Stimulated activated CD4-positive, alpha-beta T cell treated with anti-CD3 and anti-CD28 coated beads, TNF-alpha, amount 100 ng/mL, for 24 hours (primary cell): ENCODE measurements around the gene AGPAT3.

Experiments
- DNase-seq, 3 experiments: peaks; one replicate each; pipeline ENCODE4 v3.0.0-alpha.2; 2020; ENCODE audit warnings: low read depth in 3 of 3

The AGPAT3 gene

DNA sequence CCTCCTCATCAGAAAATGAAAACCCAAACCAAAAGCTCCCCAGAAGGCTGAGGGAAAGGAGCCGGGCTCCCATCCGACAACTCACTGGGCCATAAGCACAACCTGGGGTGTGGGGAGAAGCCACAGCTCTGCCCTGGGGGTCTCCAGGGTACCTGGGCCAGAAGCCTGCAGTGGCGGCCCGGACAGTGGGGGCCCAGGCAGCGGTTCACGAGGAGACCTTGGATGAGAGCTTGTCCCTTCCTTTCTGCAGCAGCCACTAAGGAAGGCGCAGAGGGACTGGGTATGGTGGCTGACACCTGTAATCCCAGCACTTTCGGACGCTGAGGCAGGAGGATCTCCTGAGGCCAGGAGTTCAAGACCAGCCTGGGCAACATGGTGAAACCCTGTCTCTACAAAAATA lies 129.6 kb downstream of the AGPAT3 start:
- DNase-seq = no peak

DNA sequence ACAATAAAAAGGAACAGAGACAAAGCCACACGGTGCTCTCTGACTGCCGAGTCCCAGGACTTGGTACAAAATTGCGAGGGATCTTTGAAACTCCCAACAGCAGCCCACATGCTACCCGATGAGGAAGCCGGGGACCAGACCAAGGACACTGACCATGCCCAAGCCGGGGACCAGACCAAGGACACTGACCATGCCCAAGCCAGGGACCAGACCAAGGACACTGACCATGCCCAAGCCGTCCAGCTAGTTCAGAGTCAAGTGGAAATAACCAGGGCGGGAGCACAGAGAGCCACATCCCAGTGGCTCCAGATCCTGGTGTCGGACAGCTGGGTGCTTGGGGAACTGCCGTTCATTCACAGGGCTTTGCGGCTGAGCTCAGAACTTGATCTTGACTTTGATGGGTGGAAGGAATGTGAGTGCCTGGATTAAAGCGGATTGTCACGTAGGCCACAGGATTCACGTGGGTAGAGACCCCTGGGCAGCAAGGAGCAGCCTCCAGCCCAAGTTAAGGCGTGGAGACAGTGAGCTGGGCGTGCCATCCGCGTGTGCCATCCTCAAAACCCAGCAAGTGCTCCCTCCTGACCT lies 130.6 kb downstream of the AGPAT3 start:
- DNase-seq = no peak

DNA sequence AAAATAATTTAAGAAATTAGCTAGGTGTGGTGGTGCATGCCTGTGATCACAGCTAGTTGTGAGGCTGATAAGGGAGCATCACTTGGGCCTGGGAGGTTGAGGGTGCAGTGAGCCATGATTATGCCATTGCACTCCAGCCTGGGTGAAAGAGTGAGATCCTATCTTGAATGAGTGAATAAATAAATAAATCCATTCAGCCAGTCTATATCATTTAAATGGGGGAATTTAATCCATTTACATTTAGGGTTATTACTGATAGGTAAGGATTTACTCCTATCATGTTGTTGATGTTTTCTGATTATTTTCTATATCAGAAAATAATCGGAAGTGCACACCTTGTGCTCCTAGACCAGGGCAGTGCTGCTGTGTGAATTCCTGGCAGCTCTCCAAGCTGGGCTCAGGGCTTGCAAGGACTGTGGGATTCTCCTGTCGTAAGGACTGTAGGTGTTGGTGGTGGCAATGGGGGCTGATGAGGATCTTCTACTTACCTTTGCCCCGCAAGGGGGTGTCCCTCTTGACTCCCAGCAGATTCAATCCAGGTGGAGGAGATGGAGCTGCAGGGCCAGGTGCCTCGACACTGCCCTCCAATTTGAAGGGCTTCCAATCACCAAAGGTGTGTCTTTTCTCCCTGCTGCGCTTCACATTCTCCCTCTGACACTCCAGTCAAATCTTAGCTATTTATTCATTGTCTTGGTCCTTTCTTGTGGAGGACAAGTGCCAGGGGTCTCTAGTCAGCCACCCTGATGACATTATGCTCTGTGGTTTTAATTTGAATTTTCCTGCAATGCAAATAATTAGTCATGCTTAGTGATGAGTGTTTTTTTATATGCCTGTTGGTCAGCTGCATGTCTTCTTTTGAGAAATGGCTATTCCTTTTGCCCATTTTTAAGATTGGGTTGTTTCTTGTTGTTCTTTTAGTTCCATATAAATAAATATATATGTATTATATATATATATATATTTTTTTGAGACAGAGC lies 133.0 kb downstream of the AGPAT3 start:
- no peak for DNase-seq

DNA sequence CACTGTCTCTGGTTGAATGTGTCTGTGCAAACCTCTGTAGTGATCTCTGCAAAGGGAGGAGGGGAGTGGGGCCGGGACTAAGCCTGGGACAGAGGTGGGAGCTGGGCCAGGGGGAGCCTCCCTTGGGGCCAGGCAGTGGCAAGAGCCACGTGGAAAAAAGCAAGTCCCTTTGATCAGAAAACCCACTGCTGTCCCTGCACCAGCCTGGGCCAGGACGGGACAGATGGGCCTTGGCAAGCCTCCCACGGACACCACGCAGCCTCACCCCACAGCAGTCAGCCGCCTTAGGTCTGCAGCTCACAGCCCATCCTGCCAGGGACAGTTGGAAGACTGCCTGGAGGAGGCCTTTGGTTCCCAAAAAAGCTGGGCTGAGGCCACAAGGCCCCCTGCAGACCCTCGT lies 135.3 kb downstream of the AGPAT3 start:
- DNase-seq = no peak

DNA sequence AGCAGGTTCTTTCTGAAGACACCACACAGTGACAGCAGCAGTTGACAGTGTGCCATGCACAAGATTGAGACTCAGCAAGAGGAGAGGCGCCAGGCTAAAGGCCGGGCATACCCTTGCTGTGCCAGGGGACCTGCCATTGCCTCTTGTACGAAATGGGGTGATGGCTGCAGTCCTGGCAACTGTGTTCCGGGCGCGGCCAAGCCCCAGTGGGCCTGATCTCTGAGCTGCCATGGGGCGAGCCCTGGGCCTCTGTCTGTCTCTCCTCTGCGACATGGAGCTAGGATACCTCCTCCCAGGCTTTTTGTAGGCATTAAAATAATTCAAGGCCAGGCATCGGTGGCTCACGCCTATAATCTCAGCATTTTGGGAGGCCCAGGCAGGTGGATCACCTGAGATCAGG lies 137.5 kb downstream of the AGPAT3 start:
- no peak for DNase-seq

DNA sequence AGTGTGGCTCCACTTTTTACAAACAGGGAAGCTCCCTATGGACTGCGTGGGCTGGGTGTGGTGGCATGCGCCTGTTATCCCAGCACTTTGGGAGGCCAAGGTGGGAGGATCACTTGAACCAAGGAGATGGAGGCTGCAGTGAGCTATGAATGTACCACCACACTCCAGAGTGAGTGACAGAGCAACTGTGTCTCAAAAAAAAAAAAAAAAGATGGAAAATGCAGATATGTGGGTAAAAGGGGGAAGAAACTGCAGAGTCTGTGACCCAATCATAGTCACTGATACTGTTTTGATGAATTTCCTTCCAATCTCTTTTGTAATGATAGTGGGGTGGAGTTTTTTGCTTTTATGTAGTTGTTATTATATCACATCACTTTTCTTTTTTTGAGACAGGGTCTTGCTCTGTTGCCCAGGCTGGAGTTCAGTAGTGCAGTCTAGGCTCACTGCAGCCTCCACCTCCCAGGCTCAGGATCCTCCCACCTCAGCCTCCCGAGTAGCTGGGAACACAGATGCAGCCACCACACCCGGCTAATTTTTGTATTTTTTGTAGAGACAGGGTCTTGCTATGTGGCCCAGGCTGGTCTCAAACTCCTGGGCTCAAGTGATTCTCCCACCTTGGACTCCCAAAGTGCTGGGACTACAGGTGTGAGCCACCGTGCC lies 138.4 kb downstream of the AGPAT3 start:
- DNase-seq = no peak

DNA sequence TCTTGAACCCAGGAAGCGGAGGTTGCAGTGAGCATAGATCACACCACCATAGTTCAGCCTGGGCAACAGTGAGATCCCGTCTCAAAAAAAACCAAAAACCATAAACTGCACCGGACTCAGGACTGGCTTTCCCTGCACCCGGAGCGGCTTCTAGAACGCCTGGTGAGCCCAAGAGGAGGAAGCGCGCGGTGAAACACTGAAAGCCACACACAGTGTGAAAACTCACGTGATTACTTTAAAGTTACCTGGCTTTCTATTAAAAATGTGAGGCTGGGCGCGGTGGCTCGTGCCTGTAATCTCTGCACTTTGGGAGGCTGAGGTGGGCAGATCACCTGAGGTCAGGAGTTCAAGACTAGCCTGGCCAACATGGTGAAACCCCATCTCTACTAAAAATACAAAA lies 140.0 kb downstream of the AGPAT3 start:
- DNase-seq = no peak

DNA sequence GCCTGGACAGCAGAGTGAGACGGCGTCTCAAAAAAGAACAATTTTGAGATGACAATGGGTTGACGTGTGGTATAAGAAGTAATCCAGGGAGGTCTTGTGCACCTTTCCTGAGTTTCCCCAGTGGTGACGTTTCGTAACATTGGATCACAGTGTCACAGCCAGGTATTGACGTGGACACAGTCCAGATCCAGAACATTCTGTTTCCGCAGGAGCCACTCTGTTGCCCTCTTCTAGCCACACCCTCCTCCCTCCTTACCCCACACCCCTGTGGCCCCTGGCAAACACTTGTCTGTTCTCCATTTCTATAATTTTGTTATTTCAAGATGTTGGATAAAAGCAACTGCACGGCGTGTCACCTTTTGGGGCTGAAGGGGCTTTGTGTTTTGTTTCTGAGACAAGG lies 140.6 kb downstream of the AGPAT3 start:
- no peak for DNase-seq

DNA sequence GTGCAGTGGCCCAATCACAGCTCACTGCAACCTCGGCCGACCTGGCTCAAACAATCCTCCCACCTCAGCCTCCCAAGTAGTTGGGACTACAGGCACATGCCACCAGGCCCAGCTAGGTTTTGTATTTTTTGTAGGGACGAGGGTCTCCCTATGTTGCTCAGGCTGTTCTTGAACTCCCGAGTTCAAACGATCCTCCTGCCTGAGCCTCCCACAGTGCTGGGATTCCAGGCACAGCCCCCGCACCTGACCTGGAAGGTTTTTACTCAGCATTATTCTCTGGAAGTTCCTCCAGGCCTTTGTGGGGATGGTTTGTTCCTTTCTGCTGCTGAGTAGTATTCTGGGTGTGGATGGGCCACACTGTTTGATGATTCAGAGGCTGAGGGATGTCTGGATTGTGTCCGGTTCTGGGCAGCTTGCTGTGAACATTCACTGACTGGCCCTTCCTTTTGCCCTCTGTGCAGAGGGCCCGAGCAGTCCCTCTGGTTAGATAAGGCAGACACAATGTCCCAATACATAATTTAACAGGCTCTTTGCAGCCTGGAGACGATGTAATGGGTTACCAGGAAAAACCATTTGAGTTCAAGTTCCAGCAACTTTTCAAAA lies 141.1 kb downstream of the AGPAT3 start:
- DNase-seq = no peak

DNA sequence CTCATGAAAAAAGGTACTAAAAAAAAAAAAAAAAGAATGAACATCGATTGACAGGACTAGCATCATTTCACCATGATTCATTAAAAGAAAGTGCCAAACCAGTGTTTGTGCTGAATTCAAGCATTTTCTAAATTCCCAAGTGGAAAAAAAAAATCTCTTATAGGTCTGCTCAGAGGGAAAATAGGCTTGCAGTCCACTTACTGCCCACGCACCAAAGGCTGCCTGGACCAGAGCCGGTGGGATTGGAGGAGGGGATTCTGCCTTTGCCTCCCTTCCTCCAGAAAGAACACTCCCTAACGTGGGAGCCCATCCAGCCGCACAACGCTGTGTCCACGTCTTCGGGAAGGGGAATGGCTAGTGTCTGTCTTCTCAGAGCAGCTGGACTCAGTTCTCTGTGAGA lies 141.6 kb downstream of the AGPAT3 start:
- no peak for DNase-seq

DNA sequence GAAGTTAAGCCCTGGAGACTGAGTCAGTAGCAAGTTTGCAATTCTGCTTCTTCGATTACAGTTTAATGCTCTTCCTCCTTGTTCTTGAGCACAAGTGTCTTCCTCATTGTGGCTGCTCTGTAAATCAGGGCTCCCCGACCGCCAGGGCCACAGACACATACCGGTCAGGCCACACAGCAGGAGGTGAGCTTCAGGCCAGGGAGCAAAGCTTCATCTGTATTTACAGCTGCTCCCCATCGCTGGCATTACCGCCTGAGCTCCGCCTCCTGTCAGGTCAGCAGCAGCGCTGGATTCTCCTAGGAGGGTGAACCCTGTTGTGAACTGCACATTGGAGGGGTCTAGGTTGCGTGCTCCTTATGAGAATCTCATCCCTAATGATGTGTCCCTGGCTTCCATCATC lies 145.4 kb downstream of the AGPAT3 start:
- DNase-seq = no peak

DNA sequence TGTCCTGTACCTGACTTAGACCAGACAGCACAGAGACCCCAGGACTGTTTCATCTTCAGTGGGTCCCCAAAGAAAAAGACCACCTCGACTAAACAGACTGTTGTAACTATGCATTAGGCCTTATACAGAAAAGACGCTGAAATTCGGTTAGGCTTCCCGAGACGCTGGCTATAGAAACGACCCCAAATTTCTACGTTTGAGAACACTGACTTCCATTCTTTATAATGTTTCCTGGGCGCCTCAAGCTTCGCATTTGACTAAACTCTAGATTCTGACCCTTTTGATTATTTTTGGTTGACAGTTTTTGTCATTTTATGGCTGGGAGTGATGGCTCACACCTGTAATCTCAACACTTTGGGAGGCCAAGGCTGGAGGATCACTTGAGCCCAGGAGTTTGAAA lies 146.1 kb downstream of the AGPAT3 start:
- no peak for DNase-seq

DNA sequence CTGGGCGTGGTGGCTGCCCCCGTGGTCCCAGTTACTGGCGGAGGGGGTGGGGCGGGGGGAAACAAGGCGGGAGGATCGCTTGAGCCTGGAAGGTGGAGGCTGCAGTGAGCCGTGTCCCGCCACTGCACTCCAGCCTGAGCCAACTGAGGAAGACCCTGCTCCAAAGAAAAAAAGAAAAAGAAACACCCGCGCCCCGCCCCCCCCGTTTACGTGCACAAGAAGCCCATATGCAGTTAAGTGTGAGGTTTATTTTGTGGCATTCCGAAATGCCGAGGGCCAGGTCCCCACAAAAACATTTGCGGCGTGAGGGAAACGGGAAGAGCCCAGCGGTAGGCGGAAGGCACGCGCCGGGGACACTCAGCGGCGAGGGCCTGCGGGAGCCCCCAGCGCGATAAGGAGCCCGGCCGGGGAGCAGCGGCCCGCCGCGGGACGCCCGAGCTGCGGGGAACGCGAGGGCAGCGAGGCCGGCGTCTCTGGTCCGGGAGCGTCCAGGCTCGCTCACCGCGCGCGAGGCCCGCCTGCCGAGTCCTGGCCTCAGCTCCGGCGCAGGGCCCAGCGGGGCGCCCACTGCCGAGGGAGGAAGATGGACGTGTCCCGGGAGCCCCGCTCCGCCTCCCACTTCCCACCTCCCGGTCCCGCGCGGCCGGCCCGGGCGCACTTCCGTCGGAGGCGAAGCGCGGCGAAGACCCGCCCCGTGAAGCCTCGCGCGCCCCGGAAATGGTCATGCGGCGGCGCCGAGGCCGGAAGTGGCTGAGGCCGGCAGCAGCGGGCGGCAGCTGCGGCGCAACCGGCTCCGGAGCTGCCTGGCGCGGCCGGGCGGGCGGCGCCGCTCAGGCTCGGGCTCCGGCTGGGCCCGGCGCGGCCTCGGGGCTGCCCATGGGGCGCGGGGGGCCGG lies 146.8 kb downstream of the AGPAT3 start, which contains the start of gene TRAPPC10:
TRAPPC10 (plus strand) TSS at position 731 of the 895 bp plus-strand sequence. CDS start 185 bp downstream, outside the sequence.
- peak; percentile 67 to 81 (median 74) for DNase-seq

DNA sequence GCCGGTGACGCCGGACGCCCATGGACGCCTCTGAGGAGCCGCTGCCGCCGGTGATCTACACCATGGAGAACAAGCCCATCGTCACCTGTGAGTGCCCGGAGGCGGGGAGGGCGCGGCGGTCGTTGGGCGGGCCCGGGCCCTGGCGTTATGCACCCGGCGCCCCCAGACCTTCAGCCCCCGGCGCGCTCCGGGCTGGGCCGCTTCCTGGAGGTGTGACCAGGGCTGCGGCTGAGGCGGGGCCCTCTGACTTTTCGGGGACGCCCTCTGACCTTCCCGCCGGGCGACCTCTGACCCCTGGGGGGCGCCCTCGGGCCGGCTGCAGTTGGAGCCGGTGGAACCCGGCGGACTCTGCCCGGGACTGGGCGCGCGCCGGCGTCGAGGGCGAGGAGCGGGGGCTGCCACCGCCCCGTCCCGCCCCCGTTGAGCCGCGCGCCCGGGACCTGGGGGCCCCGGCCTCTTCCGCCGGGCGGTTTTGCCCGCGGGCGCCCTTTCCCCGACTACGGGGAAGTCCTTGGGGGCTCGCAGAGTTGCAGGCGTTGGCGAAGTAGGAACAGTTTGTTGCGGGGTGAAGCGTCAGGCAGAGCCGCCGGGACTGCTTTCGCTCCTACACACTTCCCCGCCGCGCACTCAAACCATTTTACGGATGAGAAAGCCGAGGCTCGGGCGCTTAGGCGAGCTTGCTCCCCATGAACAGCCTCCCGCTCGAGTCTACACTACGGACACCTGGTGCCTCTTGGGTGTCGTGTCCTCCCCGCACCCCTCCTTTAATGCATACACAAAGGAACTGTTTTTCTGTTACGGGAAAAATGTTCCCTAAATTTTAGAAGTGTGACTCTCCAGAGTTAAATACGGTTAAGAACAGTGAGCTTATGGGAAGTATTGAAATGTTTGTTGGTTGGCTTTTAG lies 147.7 kb downstream of the AGPAT3 start:
- DNase-seq = peak; percentile 61 to 87 (median 70)

DNA sequence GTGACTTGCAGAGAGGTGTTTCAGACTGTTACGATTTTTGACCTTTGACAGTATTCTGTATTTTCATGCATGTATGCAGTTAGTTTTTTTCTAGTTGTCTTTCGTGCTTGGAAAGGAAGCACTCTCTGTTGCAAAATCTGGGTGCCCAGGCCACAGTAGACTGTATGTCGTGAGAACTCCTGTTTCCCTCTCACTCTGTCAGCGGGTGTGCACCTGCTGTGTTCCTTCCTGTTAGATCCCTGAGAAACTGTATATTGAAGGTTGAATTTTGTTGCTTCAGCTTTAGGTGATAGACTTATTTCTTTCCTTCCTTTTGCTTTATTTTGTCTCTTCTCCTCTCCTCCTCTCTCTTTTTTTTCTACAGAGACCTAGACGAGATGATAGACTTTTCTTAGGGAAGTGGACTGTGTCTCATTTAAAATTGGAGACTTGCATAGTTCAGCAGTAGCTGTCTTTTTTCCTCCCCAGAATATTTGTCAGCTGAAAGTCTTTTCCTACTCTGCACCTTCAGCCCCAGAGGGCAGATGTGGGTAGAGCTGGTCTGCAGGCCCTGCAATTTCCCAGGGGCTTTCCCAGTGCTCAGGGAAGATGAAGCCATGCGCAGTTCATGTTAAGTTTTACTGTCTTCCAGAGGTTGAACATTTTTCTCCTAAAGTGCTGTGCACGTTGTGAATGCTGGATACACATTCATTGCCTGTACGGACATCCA lies 148.5 kb downstream of the AGPAT3 start:
- peak; percentile 16 to 27 (median 24) for DNase-seq

DNA sequence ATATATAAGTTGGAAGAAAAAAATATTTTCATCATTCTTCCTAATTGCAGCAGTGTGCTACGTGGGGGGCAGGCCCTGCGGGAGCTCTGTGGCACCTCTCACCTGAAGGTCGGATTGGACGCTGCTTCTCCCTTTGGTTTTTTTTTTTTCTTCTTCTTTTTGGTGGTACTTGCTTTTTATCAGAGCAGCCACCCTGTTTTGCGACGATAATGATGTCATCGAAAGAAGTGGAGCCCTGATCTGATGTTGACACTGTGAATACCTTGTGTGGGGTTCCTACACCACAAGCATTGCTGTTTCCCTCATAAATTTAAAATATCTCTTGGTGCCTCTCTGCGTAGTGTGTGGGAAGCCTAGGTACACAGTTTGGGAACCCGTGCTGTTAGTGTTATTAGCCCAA lies 152.6 kb downstream of the AGPAT3 start:
- DNase-seq = no peak

DNA sequence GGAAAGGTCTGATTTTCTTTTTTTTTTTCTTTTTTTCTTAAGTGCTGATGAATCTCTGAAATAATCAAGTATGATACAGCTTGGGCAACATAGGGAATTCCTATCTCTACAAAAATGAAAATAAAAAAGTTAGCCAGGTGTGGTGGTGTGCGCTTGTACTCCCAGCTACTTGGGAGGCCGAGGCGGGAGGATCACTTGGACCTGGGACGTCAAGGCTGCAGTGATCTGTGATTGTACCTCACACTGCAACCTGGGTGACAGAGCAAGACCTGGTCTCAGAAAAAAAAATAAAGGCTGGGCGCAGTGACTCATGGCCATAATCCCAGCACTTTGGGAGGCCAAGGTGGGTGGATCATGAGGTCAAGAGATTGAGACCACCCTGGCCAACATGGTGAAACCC lies 153.1 kb downstream of the AGPAT3 start:
- DNase-seq = no peak

DNA sequence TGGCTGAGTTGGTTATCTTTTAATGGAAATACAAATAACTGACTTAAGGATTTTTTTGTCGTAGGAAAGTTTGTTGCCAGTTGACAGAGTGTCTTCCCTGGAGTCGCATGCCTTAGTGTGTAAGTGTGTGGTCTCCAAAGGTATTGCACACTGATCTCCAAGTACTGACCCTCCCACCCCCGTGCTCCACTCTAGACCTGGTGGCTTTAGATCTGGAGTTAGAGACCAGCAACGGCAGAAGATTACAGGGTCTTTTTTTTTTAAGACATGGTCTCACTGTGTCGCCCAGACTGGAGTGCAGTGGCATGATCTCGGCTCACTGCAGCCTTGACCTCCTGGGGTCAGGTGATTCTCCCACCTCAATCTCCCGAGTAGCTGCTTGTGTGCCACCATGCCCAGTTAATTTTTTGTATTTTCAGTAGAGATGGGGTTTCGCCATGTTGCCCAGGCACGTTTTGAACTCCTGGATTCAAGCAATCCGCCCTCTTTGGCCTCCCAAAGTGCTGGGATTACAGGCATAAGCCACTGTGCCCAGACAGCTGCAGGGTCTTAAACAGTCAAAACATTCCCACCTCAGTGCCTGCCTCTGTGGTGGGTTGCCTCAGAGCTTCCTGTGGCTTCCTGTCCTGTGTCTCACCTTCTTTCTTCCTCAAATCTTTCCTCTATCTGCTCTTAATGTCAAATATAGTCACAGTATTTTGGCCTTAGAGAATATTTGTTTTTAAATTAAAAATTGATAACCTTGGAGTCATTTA lies 154.0 kb downstream of the AGPAT3 start:
- DNase-seq = no peak

DNA sequence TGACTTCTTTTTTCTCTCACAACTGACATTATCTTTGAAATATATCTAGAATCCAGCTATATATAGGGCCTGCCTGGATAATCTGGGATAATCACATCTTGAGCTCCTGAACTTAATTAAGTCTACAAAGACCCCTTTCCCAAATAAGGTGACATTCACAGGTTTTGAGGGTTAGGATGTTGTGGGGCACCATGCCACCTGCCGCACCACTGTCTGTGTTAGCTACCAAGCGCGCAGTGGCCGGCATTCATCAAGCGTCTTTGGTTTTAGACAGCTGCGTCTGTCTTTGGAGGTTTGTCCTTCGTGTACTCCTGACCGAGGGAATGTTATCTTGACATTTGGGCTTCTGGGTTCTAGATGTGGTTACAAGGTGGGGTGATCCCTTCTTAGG lies 154.5 kb downstream of the AGPAT3 start:
- DNase-seq = no peak
